ENCODE results near the gene DIAPH2.

The DIAPH2 gene

GRCh38 chrX:97446298-97446882 lies 761.7 kb downstream of the DIAPH2 start:
- DNase-seq (ENCODE audit: low read depth), result peak; percentile 0

GRCh38 chrX:97447306-97447705 lies 762.7 kb downstream of the DIAPH2 start:
- H3K4me3 ChIP-seq (ENCODE audit: low read depth, low read length), result no peak overlapping the region
- TF ChIP-seq POLR2A (IDR thresholded peaks at IDR 0.05; ENCODE audit: extremely low read depth, insufficient read length) (no peak), MAX (IDR thresholded peaks at IDR 0.05; ENCODE audit: low read depth, low read length) (no peak), CTCF (IDR thresholded peaks at IDR 0.05; ENCODE audit: low read depth, low read length) (no peak), MYC (IDR thresholded peaks at IDR 0.05; ENCODE audit: low read depth, low read length) (no peak)
- DNase-seq (ENCODE audit: low read depth), result no peak

More at GRCh38 chrX:97446298-97446882, 761.7 kb downstream of the DIAPH2 start:
- H3K4me3 ChIP-seq (ENCODE audit: low read depth, low read length), result no peak overlapping the region
- TF ChIP-seq CTCF (IDR thresholded peaks at IDR 0.05; ENCODE audit: low read depth, low read length) (no peak), MYC (IDR thresholded peaks at IDR 0.05; ENCODE audit: low read depth, low read length) (no peak), POLR2A (IDR thresholded peaks at IDR 0.05; ENCODE audit: extremely low read depth, insufficient read length) (no peak), MAX (IDR thresholded peaks at IDR 0.05; ENCODE audit: low read depth, low read length) (no peak)

GRCh38 chrX:97452283-97452682 lies 767.6 kb downstream of the DIAPH2 start:
- no peak overlapping the region for H3K4me3 ChIP-seq (ENCODE audit: low read depth, low read length)
- no peak for DNase-seq (ENCODE audit: low read depth)
- TF ChIP-seq CTCF (IDR thresholded peaks at IDR 0.05; ENCODE audit: low read depth, low read length) (no peak), MYC (IDR thresholded peaks at IDR 0.05; ENCODE audit: low read depth, low read length) (no peak), POLR2A (IDR thresholded peaks at IDR 0.05; ENCODE audit: extremely low read depth, insufficient read length) (no peak), MAX (IDR thresholded peaks at IDR 0.05; ENCODE audit: low read depth, low read length) (no peak)

GRCh38 chrX:97461763-97462162 lies 777.1 kb downstream of the DIAPH2 start:
- DNase-seq (ENCODE audit: low read depth), result no peak
- no peak for TF ChIP-seq CTCF (IDR thresholded peaks at IDR 0.05; ENCODE audit: low read depth, low read length)
- no peak for TF ChIP-seq MYC (IDR thresholded peaks at IDR 0.05; ENCODE audit: low read depth, low read length)
- TF ChIP-seq POLR2A (IDR thresholded peaks at IDR 0.05; ENCODE audit: extremely low read depth, insufficient read length), result no peak
- no peak for TF ChIP-seq MAX (IDR thresholded peaks at IDR 0.05; ENCODE audit: low read depth, low read length)
- no peak overlapping the region for H3K4me3 ChIP-seq (ENCODE audit: low read depth, low read length)

- no peak overlapping the region for H3K4me3 ChIP-seq (ENCODE audit: low read depth, low read length)
- TF ChIP-seq MYC (IDR thresholded peaks at IDR 0.05; ENCODE audit: low read depth, low read length) (no peak), POLR2A (IDR thresholded peaks at IDR 0.05; ENCODE audit: extremely low read depth, insufficient read length) (no peak), CTCF (IDR thresholded peaks at IDR 0.05; ENCODE audit: low read depth, low read length) (no peak), MAX (IDR thresholded peaks at IDR 0.05; ENCODE audit: low read depth, low read length) (no peak)
- DNase-seq (ENCODE audit: low read depth), result peak; percentile 1
Observed at GRCh38 chrX:97471071-97471470, 786.4 kb downstream of the DIAPH2 start.

All from NB4 (cell line).